HEK293 (cell line): ENCODE measurements around the gene ERLEC1.

Experiments used
- CTCF ChIA-PET: fragments of 350-600 bp; formaldehyde crosslinking; extraction: SDS; loops from one replicate; lab custom pipeline; 2021; ENCODE audit warnings: antibody characterized with exemption; lab: Yijun Ruan, JAX
- POLR2A ChIA-PET: fragments of 300-600 bp; formaldehyde crosslinking; extraction: SDS; loops from one replicate; lab custom pipeline; 2020; ENCODE audit warnings: antibody characterized with exemption, inconsistent platforms; lab: Yijun Ruan, JAX
- H3K27ac ChIP-seq: fragments of 200-500 bp; sonication (Bioruptor generic); 2 replicates; pipeline ENCODE4 v1.5.1; 2014; ENCODE audit warnings: low read depth, low read length, control low read depth, inconsistent platforms; ENCODE audit errors: extremely low read depth
- H3K36me3 ChIP-seq, 2 experiments: fragments of 200-500 bp in 1 of 2; sonication (Bioruptor generic) in 1 of 2; 1 replicate in 1 of 2; 2 replicates in 1 of 2; pipeline ENCODE4 v1.5.1; 2014 to 2017; ENCODE audit warnings: inconsistent platforms in 2 of 2, low read length in 2 of 2; ENCODE audit not compliant: control insufficient read depth in 2 of 2, insufficient read depth in 1 of 2
- H3K4me1 ChIP-seq: fragments of 200-500 bp; sonication (Bioruptor generic); 2 replicates; pipeline ENCODE4 v1.5.1; 2014; ENCODE audit warnings: mild to moderate bottlenecking, low read length, inconsistent platforms; ENCODE audit not compliant: control insufficient read depth, insufficient read depth
- H3K4me3 ChIP-seq: 2 replicates; pipeline ENCODE4 v1.5.1; 2011; ENCODE audit warnings: low read depth, mild to moderate bottlenecking, control low read depth, low read length, moderate library complexity
- H3K9me3 ChIP-seq: fragments of 200-500 bp; sonication (Bioruptor generic); 2 replicates; pipeline ENCODE4 v1.5.1; 2014; ENCODE audit warnings: low read depth, low read length, inconsistent platforms; ENCODE audit not compliant: control insufficient read depth, insufficient read depth
- ELK4 ChIP-seq: IDR thresholded peaks from 2 replicates; pipeline ENCODE4 v1.6.1; 2011; ENCODE audit warnings: mild to moderate bottlenecking, low read depth, low read length, borderline replicate concordance
- IKZF3 ChIP-seq: fragments of 450-650 bp; IDR thresholded peaks from 2 replicates; pipeline ENCODE4 v1.5.0; 2018; ENCODE audit warnings: missing biosample characterization, mild to moderate bottlenecking, missing genetic modification characterization, moderate library complexity
- PRDM2 ChIP-seq: fragments of 450-650 bp; formaldehyde crosslinking; IDR thresholded peaks from 2 replicates; pipeline ENCODE4 v1.5.1; 2016; ENCODE audit warnings: missing biosample characterization, missing genetic modification characterization, borderline replicate concordance
- ZBTB6 ChIP-seq: fragments of 450-650 bp; formaldehyde crosslinking; IDR thresholded peaks from 2 replicates; pipeline ENCODE4 v1.5.1; 2017; ENCODE audit warnings: missing biosample characterization, missing genetic modification characterization
- ZBTB7A ChIP-seq: fragments of 450-650 bp; formaldehyde crosslinking; IDR thresholded peaks from 2 replicates; pipeline ENCODE4 v1.5.1; 2016; ENCODE audit warnings: low read depth, missing biosample characterization, missing genetic modification characterization
- ZNF16 ChIP-seq: fragments of 450-650 bp; formaldehyde crosslinking; IDR thresholded peaks from 2 replicates; pipeline ENCODE4 v1.5.1; 2016; ENCODE audit warnings: low read depth, missing biosample characterization, missing genetic modification characterization
- ZNF23 ChIP-seq: fragments of 450-650 bp; formaldehyde crosslinking; IDR thresholded peaks from 2 replicates; pipeline ENCODE4 v1.5.1; 2016; ENCODE audit warnings: missing biosample characterization, missing genetic modification characterization, borderline replicate concordance
- ZNF248 ChIP-seq: fragments of 450-650 bp; formaldehyde crosslinking; IDR thresholded peaks from 2 replicates; pipeline ENCODE4 v1.5.1; 2017; ENCODE audit warnings: missing biosample characterization, missing genetic modification characterization
- ZNF311 ChIP-seq: fragments of 450-650 bp; formaldehyde crosslinking; IDR thresholded peaks from 2 replicates; pipeline ENCODE4 v1.5.1; 2017; ENCODE audit warnings: missing biosample characterization, missing genetic modification characterization, borderline replicate concordance
- ZNF324 ChIP-seq: fragments of 450-650 bp; formaldehyde crosslinking; IDR thresholded peaks from 2 replicates; pipeline ENCODE4 v1.5.1; 2016; ENCODE audit warnings: missing biosample characterization, missing genetic modification characterization
- ZNF404 ChIP-seq: fragments of 450-650 bp; formaldehyde crosslinking; IDR thresholded peaks from 2 replicates; pipeline ENCODE4 v1.5.1; 2017; ENCODE audit warnings: missing biosample characterization, missing genetic modification characterization
- ZNF48 ChIP-seq: fragments of 450-650 bp; formaldehyde crosslinking; IDR thresholded peaks from 2 replicates; pipeline ENCODE4 v1.5.1; 2016; ENCODE audit warnings: missing biosample characterization, missing genetic modification characterization
- ZNF654 ChIP-seq: fragments of 450-650 bp; formaldehyde crosslinking; IDR thresholded peaks from 2 replicates; pipeline ENCODE4 v1.5.1; 2016; ENCODE audit warnings: low read depth, missing biosample characterization, missing genetic modification characterization
- TF ChIP-seq, protein P1 (sequence below): fragments of 450-650 bp; formaldehyde crosslinking; IDR thresholded peaks from 2 replicates; pipeline ENCODE4 v1.5.1; 2016; ENCODE audit warnings: missing biosample characterization, missing genetic modification characterization

ERLEC1 gene

DNA sequence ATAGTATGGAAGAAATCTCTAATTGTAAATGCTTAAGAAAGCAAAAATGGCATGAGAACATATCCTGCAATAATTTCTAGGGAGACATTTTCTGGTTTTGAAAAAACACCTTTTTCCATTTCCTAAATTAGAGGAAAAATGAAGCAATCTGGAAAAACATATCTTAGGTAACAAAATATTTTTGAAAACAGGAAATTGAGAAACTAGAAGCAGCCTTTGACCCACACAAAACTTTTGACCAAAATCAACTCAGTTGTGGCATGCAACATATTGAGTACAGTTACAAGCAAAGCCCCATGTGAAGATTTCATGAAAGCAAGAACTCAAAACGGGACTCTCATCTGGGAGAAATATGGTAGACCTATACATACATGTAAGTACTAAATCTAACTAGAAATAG is 47.8 kb upstream of the ERLEC1 start (continued):
- TF ChIP-seq ZNF16 (tag by site-specific recombination) = no peak
- TF ChIP-seq ZNF324 (tag by site-specific recombination) = no peak
- no peak for TF ChIP-seq ZBTB6
- no peak for TF ChIP-seq ZNF48 (tag by site-specific recombination)
- TF ChIP-seq ELK4 = no peak
- TF ChIP-seq ZBTB7A (tag by site-specific recombination) = no peak
- TF ChIP-seq, protein P1, sequence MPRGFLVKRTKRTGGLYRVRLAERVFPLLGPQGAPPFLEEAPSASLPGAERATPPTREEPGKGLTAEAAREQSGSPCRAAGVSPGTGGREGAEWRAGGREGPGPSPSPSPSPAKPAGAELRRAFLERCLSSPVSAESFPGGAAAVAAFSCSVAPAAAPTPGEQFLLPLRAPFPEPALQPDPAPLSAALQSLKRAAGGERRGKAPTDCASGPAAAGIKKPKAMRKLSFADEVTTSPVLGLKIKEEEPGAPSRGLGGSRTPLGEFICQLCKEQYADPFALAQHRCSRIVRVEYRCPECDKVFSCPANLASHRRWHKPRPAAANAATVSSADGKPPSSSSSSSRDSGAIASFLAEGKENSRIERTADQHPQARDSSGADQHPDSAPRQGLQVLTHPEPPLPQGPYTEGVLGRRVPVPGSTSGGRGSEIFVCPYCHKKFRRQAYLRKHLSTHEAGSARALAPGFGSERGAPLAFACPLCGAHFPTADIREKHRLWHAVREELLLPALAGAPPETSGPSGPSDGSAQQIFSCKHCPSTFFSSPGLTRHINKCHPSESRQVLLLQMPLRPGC (tag by site-specific recombination) = no peak
- TF ChIP-seq ZNF23 = no peak
- no peak for TF ChIP-seq ZNF404

GRCh38 chr2:53740170-53740569 is 46.7 kb upstream of the ERLEC1 start:
- H3K4me1 ChIP-seq = no peaks in the 10 kb centered on the region
- peaks cover 8 to 16% of the 10 kb centered on the region in 2 experiments; a peak in 2 of 3 replicates for H3K36me3 ChIP-seq
- CTCF ChIA-PET = interaction anchor here (0.6 to 1.6 kb wide), 5 partner anchors 11 to 322 kb away, joined by 3 to 9 read pairs (median 4); no protein-coding TSS in a partner anchor

More at GRCh38 chr2:53740170-53740569, 46.7 kb upstream of the ERLEC1 start:
- POLR2A ChIA-PET = no interaction called here
- no peak overlapping the region for H3K4me3 ChIP-seq
- peak; percentile 35 for TF ChIP-seq ZNF654 (tag by site-specific recombination)
- TF ChIP-seq ZNF248 (tag by site-specific recombination) = no peak
- TF ChIP-seq ZNF311 (tag by site-specific recombination) = no peak
- no peak for TF ChIP-seq IKZF3
- no peak for TF ChIP-seq PRDM2 (tag by site-specific recombination)
- H3K9me3 ChIP-seq = no peaks in the 10 kb centered on the region
- no peak overlapping the region for H3K27ac ChIP-seq
